Right lung (tissue), 5 donors: ENCODE measurements around the gene FMNL2. TPM values are rescaled to one million over a fixed set of nuclear protein-coding genes. Genes with fewer than 3 reads are reported as not detected.

Source experiments
- DNase-seq, 2 donors: peaks; one replicate each; pipeline ENCODE4 v3.0.0-alpha.2; 2013
- polyA plus RNA-seq, 5 donors: library from polyadenylated mRNA; unstranded; fragments of 120-200 nt; gene quantifications; one replicate each; pipeline versions ENCODE4 v1.2.1 to v1.2.3, GENCODE V29; 2013; ENCODE audit warnings: inconsistent platforms in 1 of 5, low replicate concordance in 1 of 5; ENCODE audit not compliant: insufficient read length in 5 of 5, insufficient read depth in 1 of 5

The FMNL2 gene
- polyA plus RNA-seq, 5 donors = 51.4 to 89.6 (median 77.5) TPM

- no peak for DNase-seq
Measured at GRCh38 chr2:152421521-152422370, 86.8 kb downstream of the FMNL2 start.

GRCh38 chr2:152423684-152424083 is 88.7 kb downstream of the FMNL2 start:
- no peak for DNase-seq

GRCh38 chr2:152425765-152426727 is 91.1 kb downstream of the FMNL2 start:
- DNase-seq = no peak

GRCh38 chr2:152426801-152427200 is 91.8 kb downstream of the FMNL2 start:
- DNase-seq = no peak

GRCh38 chr2:152427902-152428301 is 92.9 kb downstream of the FMNL2 start:
- no peak for DNase-seq

GRCh38 chr2:152428800-152429582 is 94.0 kb downstream of the FMNL2 start:
- no peak for DNase-seq

GRCh38 chr2:152430876-152431275 is 95.9 kb downstream of the FMNL2 start:
- no peak for DNase-seq

GRCh38 chr2:152431370-152432098 is 96.6 kb downstream of the FMNL2 start:
- no peak for DNase-seq

GRCh38 chr2:152432206-152432653 is 97.3 kb downstream of the FMNL2 start:
- DNase-seq = no peak

- DNase-seq = no peak
Measured at GRCh38 chr2:152432765-152433164, 97.8 kb downstream of the FMNL2 start.

- DNase-seq = no peak
Measured at GRCh38 chr2:152433289-152433688, 98.3 kb downstream of the FMNL2 start.

GRCh38 chr2:152433791-152434190 is 98.8 kb downstream of the FMNL2 start:
- DNase-seq = no peak

GRCh38 chr2:152434395-152435182 is 99.6 kb downstream of the FMNL2 start:
- no peak for DNase-seq

GRCh38 chr2:152436148-152436547 is 101.2 kb downstream of the FMNL2 start:
- no peak for DNase-seq

GRCh38 chr2:152437276-152438108 is 102.5 kb downstream of the FMNL2 start:
- no peak for DNase-seq

- no peak for DNase-seq
Measured at GRCh38 chr2:152440049-152440448, 105.1 kb downstream of the FMNL2 start.

GRCh38 chr2:152440460-152440859 is 105.5 kb downstream of the FMNL2 start:
- no peak for DNase-seq

GRCh38 chr2:152441961-152442360 is 107.0 kb downstream of the FMNL2 start:
- DNase-seq = no peak

- DNase-seq = no peak
Measured at GRCh38 chr2:152443771-152444170, 108.8 kb downstream of the FMNL2 start.
